ENCODE results near the gene SLC8A1. TPM values are rescaled to one million over a fixed set of nuclear protein-coding genes. Genes with fewer than 3 reads are reported as not detected.

The SLC8A1 gene
- total and polyA plus RNA-seq, 2 donors from 2014 or later = 12.9 to 33.9 TPM

DNA sequence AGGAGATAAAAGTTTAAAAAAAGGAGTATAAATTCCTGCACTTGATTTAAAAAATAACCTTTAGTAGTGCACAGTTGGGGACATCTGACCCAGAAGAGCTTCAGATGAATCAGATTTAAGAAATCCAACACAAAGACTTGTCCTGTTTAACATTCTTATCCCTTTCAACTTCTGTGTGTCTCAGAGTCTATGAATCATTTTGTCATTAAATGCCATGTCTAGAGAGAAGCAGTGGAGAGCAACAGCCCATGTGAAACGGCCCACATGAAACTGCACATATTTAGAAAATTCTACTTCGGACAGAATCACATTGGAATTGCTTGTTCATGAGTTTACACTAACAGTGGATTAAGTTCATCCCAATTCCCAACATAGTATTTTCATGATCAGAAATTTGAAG lies 278.6 kb downstream of the SLC8A1 start:
- no peak for FAIRE-seq

DNA sequence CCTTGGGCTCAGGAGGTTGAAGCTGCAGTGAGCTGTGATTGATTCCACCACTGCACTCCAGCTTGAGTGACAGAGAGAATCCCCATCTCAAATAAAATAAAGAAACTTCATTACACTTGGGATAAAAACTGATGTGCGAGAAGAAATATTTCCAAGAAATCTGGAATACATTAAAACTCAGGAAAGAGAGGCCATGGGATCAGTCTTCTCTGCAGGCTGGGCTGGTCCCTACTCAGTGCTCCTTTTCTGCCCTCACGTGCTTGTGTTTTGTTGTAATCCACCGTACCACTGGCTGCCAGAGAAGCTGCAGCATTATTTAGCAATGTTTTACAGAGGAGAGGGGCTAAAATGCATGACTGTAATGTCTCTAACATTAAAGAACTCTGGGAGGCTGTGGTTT lies 282.0 kb downstream of the SLC8A1 start:
- H3K27ac ChIP-seq (ENCODE audit: low read depth in 2 of 2, low read length in 2 of 2) = no peak overlapping the region
- TF ChIP-seq, protein P1, sequence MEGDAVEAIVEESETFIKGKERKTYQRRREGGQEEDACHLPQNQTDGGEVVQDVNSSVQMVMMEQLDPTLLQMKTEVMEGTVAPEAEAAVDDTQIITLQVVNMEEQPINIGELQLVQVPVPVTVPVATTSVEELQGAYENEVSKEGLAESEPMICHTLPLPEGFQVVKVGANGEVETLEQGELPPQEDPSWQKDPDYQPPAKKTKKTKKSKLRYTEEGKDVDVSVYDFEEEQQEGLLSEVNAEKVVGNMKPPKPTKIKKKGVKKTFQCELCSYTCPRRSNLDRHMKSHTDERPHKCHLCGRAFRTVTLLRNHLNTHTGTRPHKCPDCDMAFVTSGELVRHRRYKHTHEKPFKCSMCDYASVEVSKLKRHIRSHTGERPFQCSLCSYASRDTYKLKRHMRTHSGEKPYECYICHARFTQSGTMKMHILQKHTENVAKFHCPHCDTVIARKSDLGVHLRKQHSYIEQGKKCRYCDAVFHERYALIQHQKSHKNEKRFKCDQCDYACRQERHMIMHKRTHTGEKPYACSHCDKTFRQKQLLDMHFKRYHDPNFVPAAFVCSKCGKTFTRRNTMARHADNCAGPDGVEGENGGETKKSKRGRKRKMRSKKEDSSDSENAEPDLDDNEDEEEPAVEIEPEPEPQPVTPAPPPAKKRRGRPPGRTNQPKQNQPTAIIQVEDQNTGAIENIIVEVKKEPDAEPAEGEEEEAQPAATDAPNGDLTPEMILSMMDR (IDR thresholded peaks at IDR 0.05; ENCODE audit: borderline replicate concordance, extremely low read depth, insufficient read depth) = no peak
- H3K4me3 ChIP-seq (ENCODE audit: low read length in 3 of 3) = no peak overlapping the region
- FAIRE-seq (no peak), DNase-seq (no peak)
- H3K4me1 ChIP-seq (ENCODE audit: control insufficient read depth in 2 of 3, insufficient read depth in 2 of 3, low read depth in 1 of 3, low read length in 3 of 3) = peaks cover 0 to 2% (median 0%) of the 10 kb centered on the region in 3 donors
- no peaks in the 10 kb centered on the region for H3K36me3 ChIP-seq (ENCODE audit: control insufficient read depth in 2 of 3, insufficient read depth in 3 of 3, low read length in 3 of 3)
- no peaks in the 10 kb centered on the region for H3K27me3 ChIP-seq (ENCODE audit: control insufficient read depth, insufficient read depth, low read length)
- no peaks in the 10 kb centered on the region for H3K9me3 ChIP-seq (ENCODE audit: control insufficient read depth in 2 of 3, insufficient read depth in 1 of 3, low read length in 3 of 3)
- no peak overlapping the region for H3K9ac ChIP-seq (ENCODE audit: low read length in 3 of 3)
- intact Hi-C loops (cut with DNase I) = no loop called here

More for the DNA sequence above, 278.6 kb downstream of the SLC8A1 start:
- TF ChIP-seq, protein P1 (IDR thresholded peaks at IDR 0.05; ENCODE audit: borderline replicate concordance, extremely low read depth, insufficient read depth) = no peak
- Histone ChIP-seq H3K9ac (ENCODE audit: low read length in 3 of 3) (no peak overlapping the region), H3K36me3 (ENCODE audit: control insufficient read depth in 2 of 3, insufficient read depth in 3 of 3, low read length in 3 of 3) (no peaks in the 10 kb centered on the region), H3K27ac (ENCODE audit: low read depth in 2 of 2, low read length in 2 of 2) (no peak overlapping the region), H3K4me3 (ENCODE audit: low read length in 3 of 3) (no peak overlapping the region), H3K27me3 (ENCODE audit: control insufficient read depth, insufficient read depth, low read length) (no peaks in the 10 kb centered on the region), H3K4me1 (ENCODE audit: control insufficient read depth in 2 of 3, insufficient read depth in 2 of 3, low read depth in 1 of 3, low read length in 3 of 3) (no peaks in the 10 kb centered on the region), H3K9me3 (ENCODE audit: control insufficient read depth in 2 of 3, insufficient read depth in 1 of 3, low read length in 3 of 3) (no peaks in the 10 kb centered on the region)
- peak in 2 of 5 donors; percentile 26 to 58 for DNase-seq
- intact Hi-C loops (cut with DNase I) = no loop called here

DNA sequence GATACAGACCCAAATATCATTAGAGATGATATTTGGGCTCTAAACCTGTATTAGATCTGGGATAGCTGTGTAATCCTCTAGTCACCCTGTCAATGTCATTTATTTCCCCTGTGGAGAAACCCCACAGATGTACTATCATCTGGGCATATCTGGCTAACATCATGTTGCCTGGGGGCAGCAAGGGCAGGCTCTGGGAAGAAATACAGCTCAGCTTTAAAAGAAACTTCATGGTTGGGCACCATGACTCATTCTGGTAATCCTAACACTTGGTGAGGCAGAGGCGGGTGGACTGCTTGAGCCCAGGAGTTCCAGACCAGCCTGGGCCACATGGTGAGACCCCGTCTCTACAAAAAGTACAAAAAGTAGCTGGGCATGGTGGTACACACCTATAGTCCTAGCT lies 282.5 kb downstream of the SLC8A1 start:
- Histone ChIP-seq H3K27me3 (ENCODE audit: control insufficient read depth, insufficient read depth, low read length) (no peaks in the 10 kb centered on the region), H3K9ac (ENCODE audit: low read length in 3 of 3) (no peak overlapping the region), H3K4me3 (ENCODE audit: low read length in 3 of 3) (no peak overlapping the region), H3K9me3 (ENCODE audit: control insufficient read depth in 2 of 3, insufficient read depth in 1 of 3, low read length in 3 of 3) (no peaks in the 10 kb centered on the region), H3K4me1 (ENCODE audit: control insufficient read depth in 2 of 3, insufficient read depth in 2 of 3, low read depth in 1 of 3, low read length in 3 of 3) (peaks cover 0 to 2% (median 0%) of the 10 kb centered on the region in 3 donors), H3K27ac (ENCODE audit: low read depth in 2 of 2, low read length in 2 of 2) (no peak overlapping the region), H3K36me3 (ENCODE audit: control insufficient read depth in 2 of 3, insufficient read depth in 3 of 3, low read length in 3 of 3) (no peaks in the 10 kb centered on the region)
- FAIRE-seq (no peak), DNase-seq (no peak)
- TF ChIP-seq, protein P1 (IDR thresholded peaks at IDR 0.05; ENCODE audit: borderline replicate concordance, extremely low read depth, insufficient read depth) = no peak
- intact Hi-C loops (cut with DNase I) = no loop called here

DNA sequence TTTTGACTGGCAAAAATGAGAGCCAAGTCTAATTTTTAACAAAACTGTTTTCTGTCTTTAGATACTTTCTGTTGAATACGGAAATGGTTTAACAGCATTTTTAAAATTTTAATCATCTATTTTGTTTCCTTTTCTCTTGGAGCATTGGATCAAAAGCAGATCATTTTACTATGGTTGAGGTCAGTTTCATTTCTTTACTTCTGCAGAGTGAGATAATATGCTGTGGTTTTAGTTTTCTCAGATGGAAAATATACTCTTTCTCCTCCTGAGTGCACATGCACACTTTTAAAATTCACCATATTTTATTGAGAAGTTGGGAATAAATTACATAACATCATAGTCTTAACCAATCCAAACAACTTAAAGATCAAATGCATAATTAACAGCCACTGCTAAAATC lies 283.3 kb downstream of the SLC8A1 start:
- intact Hi-C loops (cut with DNase I) = no loop called here
- TF ChIP-seq, protein P1 (IDR thresholded peaks at IDR 0.05; ENCODE audit: borderline replicate concordance, extremely low read depth, insufficient read depth) = no peak

More for the DNA sequence above, 283.3 kb downstream of the SLC8A1 start:
- DNase-seq (no peak), FAIRE-seq (no peak)
- Histone ChIP-seq H3K27ac (ENCODE audit: low read depth in 2 of 2, low read length in 2 of 2) (no peak overlapping the region), H3K36me3 (ENCODE audit: control insufficient read depth in 2 of 3, insufficient read depth in 3 of 3, low read length in 3 of 3) (no peaks in the 10 kb centered on the region), H3K4me3 (ENCODE audit: low read length in 3 of 3) (no peak overlapping the region), H3K27me3 (ENCODE audit: control insufficient read depth, insufficient read depth, low read length) (no peaks in the 10 kb centered on the region), H3K4me1 (ENCODE audit: control insufficient read depth in 2 of 3, insufficient read depth in 2 of 3, low read depth in 1 of 3, low read length in 3 of 3) (peaks cover 0 to 2% (median 0%) of the 10 kb centered on the region in 3 donors), H3K9me3 (ENCODE audit: control insufficient read depth in 2 of 3, insufficient read depth in 1 of 3, low read length in 3 of 3) (no peaks in the 10 kb centered on the region), H3K9ac (ENCODE audit: low read length in 3 of 3) (no peak overlapping the region)

Data from kidney (tissue), 14 donors.